HG02885 (cell line): ENCODE measurements around the gene KMT5B.

Source experiments
- ATAC-seq: cut with Tn5 transposase; IDR thresholded peaks from one replicate; pipeline ENCODE4 v1.9.1; 2021; ENCODE audit warnings: mild to moderate bottlenecking; ENCODE audit not compliant: unreplicated experiment, poor library complexity

The KMT5B gene

GRCh38 chr11:68189082-68189481 lies 24.0 kb downstream of the KMT5B start:
- no peak for ATAC-seq

- no peak for ATAC-seq
These were observed 27.0 kb downstream of the KMT5B start for GRCh38 chr11:68186061-68186460.

- no peak for ATAC-seq
These were observed 31.2 kb downstream of the KMT5B start for GRCh38 chr11:68181719-68182451.

- no peak for ATAC-seq
These were observed 33.2 kb downstream of the KMT5B start for GRCh38 chr11:68179847-68180246.

GRCh38 chr11:68177877-68178276 lies 35.2 kb downstream of the KMT5B start:
- ATAC-seq = no peak

- no peak for ATAC-seq
These were observed 39.2 kb downstream of the KMT5B start for GRCh38 chr11:68173926-68174325.

GRCh38 chr11:68169442-68169841 lies 43.7 kb downstream of the KMT5B start:
- ATAC-seq = no peak

- ATAC-seq = no peak
These were observed 44.4 kb downstream of the KMT5B start for GRCh38 chr11:68168694-68169093.

- ATAC-seq = no peak
These were observed 45.6 kb downstream of the KMT5B start for GRCh38 chr11:68167474-68167873.

GRCh38 chr11:68166969-68167368 lies 46.1 kb downstream of the KMT5B start:
- ATAC-seq = no peak

GRCh38 chr11:68165601-68166000 lies 47.5 kb downstream of the KMT5B start:
- ATAC-seq = no peak

- no peak for ATAC-seq
These were observed 48.7 kb downstream of the KMT5B start for GRCh38 chr11:68164437-68164836.

- no peak for ATAC-seq
These were observed 49.4 kb downstream of the KMT5B start for GRCh38 chr11:68163691-68164090.

GRCh38 chr11:68160100-68160695 lies 52.9 kb downstream of the KMT5B start:
- no peak for ATAC-seq

GRCh38 chr11:68159665-68160064 lies 53.4 kb downstream of the KMT5B start:
- ATAC-seq = no peak

- ATAC-seq = no peak
These were observed 53.9 kb downstream of the KMT5B start for GRCh38 chr11:68159161-68159560.

GRCh38 chr11:68158580-68158979 lies 54.5 kb downstream of the KMT5B start:
- no peak for ATAC-seq

- ATAC-seq = no peak
These were observed 59.4 kb downstream of the KMT5B start for GRCh38 chr11:68153742-68154141.

GRCh38 chr11:68150037-68150436 lies 63.1 kb downstream of the KMT5B start:
- no peak for ATAC-seq

GRCh38 chr11:68149417-68149816 lies 63.7 kb downstream of the KMT5B start:
- ATAC-seq = no peak

GRCh38 chr11:68148879-68149278 lies 64.2 kb downstream of the KMT5B start:
- no peak for ATAC-seq
